Hepatocyte (in vitro differentiated cells): ENCODE data around the gene CABLES2. TPM values are rescaled to one million over a fixed set of nuclear protein-coding genes. Genes with fewer than 3 reads are reported as not detected.
"Not testable (repeated sequence)": the region's sequence is repeated elsewhere in the genome, so short reads cannot be mapped to it uniquely, and the experiment has no call there.

Source experiments
- DNase-seq: peaks from one replicate; pipeline ENCODE4 v3.0.0-alpha.2; 2016; ENCODE audit warnings: low spot score
- H2AFZ ChIP-seq: fragments of 200-600 bp; sonication (generic); 2 replicates; pipeline ENCODE4 v1.6.0; 2016; ENCODE audit warnings: antibody characterized with exemption, mild to moderate bottlenecking
- H3K27ac ChIP-seq: fragments of 200-600 bp; sonication (generic); 2 replicates; pipeline ENCODE4 v1.5.1; 2016; ENCODE audit warnings: mild to moderate bottlenecking
- H3K27me3 ChIP-seq: fragments of 200-600 bp; sonication (generic); 2 replicates; pipeline ENCODE4 v1.6.1; 2016
- H3K36me3 ChIP-seq: fragments of 200-600 bp; sonication (generic); replicated peaks from 2 replicates; pipeline ENCODE4 v1.5.1; 2016; ENCODE audit warnings: low read depth; ENCODE audit not compliant: insufficient read depth
- H3K4me1 ChIP-seq: fragments of 200-600 bp; sonication (generic); 2 replicates; pipeline ENCODE4 v1.5.1; 2016; ENCODE audit warnings: mild to moderate bottlenecking, moderate library complexity; ENCODE audit not compliant: insufficient read depth
- H3K4me2 ChIP-seq: fragments of 200-600 bp; sonication (generic); 2 replicates; pipeline ENCODE4 v1.6.0; 2016
- H3K4me3 ChIP-seq: fragments of 200-600 bp; sonication (generic); 2 replicates; pipeline ENCODE4 v1.5.1; 2016; ENCODE audit warnings: mild to moderate bottlenecking
- H3K79me2 ChIP-seq: fragments of 200-600 bp; sonication (generic); 2 replicates; pipeline ENCODE4 v1.6.0; 2017; ENCODE audit warnings: mild to moderate bottlenecking
- H3K9me2 ChIP-seq: fragments of 200-600 bp; sonication (generic); replicated peaks from 2 replicates; pipeline ENCODE4 v1.6.0; 2017; ENCODE audit warnings: mild to moderate bottlenecking; ENCODE audit not compliant: insufficient read depth
- H3K9me3 ChIP-seq: fragments of 200-600 bp; sonication (generic); 2 replicates; pipeline ENCODE4 v1.5.1; 2016; ENCODE audit warnings: low read depth, mild to moderate bottlenecking
- H4K20me1 ChIP-seq: fragments of 200-600 bp; sonication (generic); 2 replicates; pipeline ENCODE4 v1.6.0; 2016; ENCODE audit warnings: mild to moderate bottlenecking; ENCODE audit not compliant: insufficient read depth, poor library complexity, severe bottlenecking
- EZH2 ChIP-seq: fragments of 200-600 bp; sonication (generic); IDR thresholded peaks from 2 replicates; pipeline ENCODE4 v1.6.1; 2016; ENCODE audit warnings: antibody characterized with exemption, mild to moderate bottlenecking, borderline replicate concordance
- EZH2phosphoT487 ChIP-seq: fragments of 200-600 bp; sonication (generic); IDR thresholded peaks from one replicate; pipeline ENCODE4 v1.6.1; 2018; ENCODE audit warnings: antibody characterized with exemption, mild to moderate bottlenecking, low read depth, moderate library complexity; ENCODE audit not compliant: unreplicated experiment, severe bottlenecking
- WGBS: methylation state at CpG from one replicate; pipeline ENCODE4 v1.1.6; 2016; ENCODE audit warnings: low lambda C conversion rate; ENCODE audit errors: missing lambda C conversion rate; 5-methylcytosine and 5-hydroxymethylcytosine counted together
- polyA plus RNA-seq: library from polyadenylated mRNA; unstranded; fragments of >200 nt; fragmentation: Nextera tagmentation; extraction: Ambion mirVana; gene quantifications from 2 replicates; pipeline ENCODE4 v1.2.1, GENCODE V29; 2016
- total RNA-seq: library from RNA; depleted of rRNA; stranded (reverse); fragments of >200 nt; gene quantifications from 2 replicates; pipeline ENCODE4 v1.2.3, GENCODE V29; 2014
- TF ChIP-seq, protein P1 (sequence below): fragments of 200-600 bp; sonication (generic); IDR thresholded peaks from 2 replicates; pipeline ENCODE4 v1.5.1; 2016; ENCODE audit warnings: antibody characterized with exemption, mild to moderate bottlenecking; ENCODE audit not compliant: poor library complexity

CABLES2 gene
- total and polyA plus RNA-seq, 2 experiments from 2014 or later: 8.6 to 19.1 TPM

- Histone ChIP-seq H2AFZ (no peak within 1 kb of the TSS), H3K9me3 (no peaks in the 10 kb centered on the region), H3K4me2 (peak within 1 kb of the TSS; percentile 79), H3K27ac (peak within 1 kb of the TSS; percentile 84), H3K79me2 (peaks cover 8% of the 10 kb centered on the region), H4K20me1 (no peaks in the 10 kb centered on the region), H3K27me3 (no peaks in the 10 kb centered on the region), H3K4me1 (peaks cover 66% of the 10 kb centered on the region), H3K9me2 (no peaks in the 10 kb centered on the region), H3K36me3 (no peaks in the 10 kb centered on the region), H3K4me3 (no peak within 1 kb of the TSS)
- DNase-seq: peak; percentile 88
- 57% methylated on average over 21 of the region's 28 CpGs for WGBS
- no peak for TF ChIP-seq EZH2
- TF ChIP-seq, protein P1, sequence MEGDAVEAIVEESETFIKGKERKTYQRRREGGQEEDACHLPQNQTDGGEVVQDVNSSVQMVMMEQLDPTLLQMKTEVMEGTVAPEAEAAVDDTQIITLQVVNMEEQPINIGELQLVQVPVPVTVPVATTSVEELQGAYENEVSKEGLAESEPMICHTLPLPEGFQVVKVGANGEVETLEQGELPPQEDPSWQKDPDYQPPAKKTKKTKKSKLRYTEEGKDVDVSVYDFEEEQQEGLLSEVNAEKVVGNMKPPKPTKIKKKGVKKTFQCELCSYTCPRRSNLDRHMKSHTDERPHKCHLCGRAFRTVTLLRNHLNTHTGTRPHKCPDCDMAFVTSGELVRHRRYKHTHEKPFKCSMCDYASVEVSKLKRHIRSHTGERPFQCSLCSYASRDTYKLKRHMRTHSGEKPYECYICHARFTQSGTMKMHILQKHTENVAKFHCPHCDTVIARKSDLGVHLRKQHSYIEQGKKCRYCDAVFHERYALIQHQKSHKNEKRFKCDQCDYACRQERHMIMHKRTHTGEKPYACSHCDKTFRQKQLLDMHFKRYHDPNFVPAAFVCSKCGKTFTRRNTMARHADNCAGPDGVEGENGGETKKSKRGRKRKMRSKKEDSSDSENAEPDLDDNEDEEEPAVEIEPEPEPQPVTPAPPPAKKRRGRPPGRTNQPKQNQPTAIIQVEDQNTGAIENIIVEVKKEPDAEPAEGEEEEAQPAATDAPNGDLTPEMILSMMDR: peak; percentile 8
Measured at GRCh38 chr20:62427172-62428001, 20.3 kb upstream of the CABLES2 start, which contains the start of gene RBBP8NL. TSS of gene RBBP8NL (minus strand) at chr20:62427539. CDS start at chr20:62419647, 7,892 bp downstream.

GRCh38 chr20:62426699-62427131 is 19.6 kb upstream of the CABLES2 start:
- Histone ChIP-seq H3K79me2 (peaks cover 8% of the 10 kb centered on the region), H3K9me3 (no peaks in the 10 kb centered on the region), H3K4me2 (peak overlapping the region; percentile 79), H3K27me3 (no peaks in the 10 kb centered on the region), H3K9me2 (no peaks in the 10 kb centered on the region), H3K4me1 (peaks cover 60% of the 10 kb centered on the region), H3K4me3 (no peak overlapping the region), H4K20me1 (no peaks in the 10 kb centered on the region), H2AFZ (no peak overlapping the region), H3K36me3 (no peaks in the 10 kb centered on the region), H3K27ac (peak overlapping the region; percentile 82)
- peak; percentile 75 for DNase-seq
- 35% methylated on average over 22 of the region's 22 CpGs for WGBS
- TF ChIP-seq EZH2phosphoT487 (no peak), EZH2 (no peak)
- TF ChIP-seq, protein P1: no peak

DNA sequence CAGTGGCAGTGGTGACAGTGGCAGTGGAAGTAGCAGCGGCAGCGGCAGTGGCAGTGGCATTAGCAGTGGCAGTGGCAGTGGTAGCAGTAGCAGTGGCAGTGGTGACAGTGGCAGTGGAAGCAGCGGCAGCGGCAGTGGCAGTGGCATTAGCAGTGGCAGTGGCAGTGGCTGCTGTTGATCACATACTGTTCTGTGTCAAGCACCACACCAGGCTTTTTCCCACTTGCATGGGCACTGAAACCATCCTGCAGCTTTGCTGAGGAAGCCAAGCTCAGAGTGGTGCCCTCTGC is 18.9 kb upstream of the CABLES2 start:
- Histone ChIP-seq H3K4me2 (peak overlapping the region; percentile 79), H3K4me1 (peaks cover 55% of the 10 kb centered on the region)
- not testable (repeated sequence) for H3K79me2 ChIP-seq, H3K9me3 ChIP-seq, H4K20me1 ChIP-seq, H3K36me3 ChIP-seq, DNase-seq, H3K9me2 ChIP-seq, H3K27ac ChIP-seq, H2AFZ ChIP-seq, H3K27me3 ChIP-seq, H3K4me3 ChIP-seq
- 100% methylated on average over 4 of the region's 4 CpGs for WGBS

DNA sequence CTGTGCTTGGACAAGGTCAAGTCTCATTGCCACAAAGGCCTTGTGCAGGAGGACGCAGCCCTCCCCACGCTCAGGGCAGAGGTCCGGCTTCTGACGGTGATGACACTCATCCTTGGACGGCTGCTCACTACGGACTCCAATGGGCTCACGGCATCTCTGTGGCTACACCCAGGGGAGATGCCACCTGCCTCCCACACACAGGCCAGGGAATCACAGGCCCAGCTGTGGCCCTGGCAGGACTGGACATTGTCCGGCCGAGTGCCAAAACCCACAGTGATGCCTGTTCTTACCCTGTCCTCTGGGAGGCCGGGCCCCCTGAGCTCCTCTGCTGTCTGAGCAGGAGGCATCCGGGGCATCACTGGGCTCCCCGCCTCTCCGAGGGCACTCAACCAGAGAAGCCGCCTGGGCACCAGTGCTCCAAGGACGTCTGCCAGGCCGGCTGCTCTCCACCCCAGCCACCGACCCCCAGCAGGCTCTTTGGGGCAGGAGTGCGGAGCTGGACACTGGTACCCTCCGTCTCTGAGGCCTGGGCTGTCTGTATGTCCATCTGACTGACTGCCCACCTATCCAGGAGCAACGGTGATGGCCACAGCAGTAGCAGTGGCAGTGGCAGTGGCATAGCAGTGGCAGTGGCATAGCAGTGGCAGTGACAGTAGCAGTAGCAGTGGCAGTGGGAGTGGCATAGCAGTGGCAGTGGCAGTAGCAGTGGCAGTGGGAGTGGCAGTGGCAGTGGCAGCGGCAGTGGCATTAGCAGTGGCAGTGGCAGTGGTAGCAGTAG is 18.4 kb upstream of the CABLES2 start:
- no peaks in the 10 kb centered on the region for H3K9me3 ChIP-seq
- H3K9me2 ChIP-seq: no peaks in the 10 kb centered on the region
- peaks cover 8% of the 10 kb centered on the region for H3K79me2 ChIP-seq
- no peak overlapping the region for H2AFZ ChIP-seq
- H3K4me2 ChIP-seq: no peak overlapping the region
- WGBS: 91% methylated on average over 20 of the region's 21 CpGs
- H3K27me3 ChIP-seq: no peaks in the 10 kb centered on the region
- H3K4me3 ChIP-seq: no peak overlapping the region
- no peaks in the 10 kb centered on the region for H4K20me1 ChIP-seq
- DNase-seq: no peak
- peak overlapping the region; percentile 55 for H3K27ac ChIP-seq
- TF ChIP-seq, protein P1: no peak
- TF ChIP-seq EZH2 (no peak), EZH2phosphoT487 (no peak)
- H3K4me1 ChIP-seq: peaks cover 55% of the 10 kb centered on the region
- no peaks in the 10 kb centered on the region for H3K36me3 ChIP-seq
